RWPE2 (cell line): ENCODE measurements around the gene ADAMTS3.

Source experiments
- ATAC-seq: fragments of 200-7000 bp; cut with Tn5 transposase; 3 replicates; pipeline ENCODE4 v1.9.1; 2021; ENCODE audit warnings: low read depth
- DNase-seq: peaks from one replicate; pipeline ENCODE4 v3.0.0-alpha.2; 2020; ENCODE audit warnings: low spot score
- H3K27ac ChIP-seq: fragments of 450-650 bp; 2 replicates; pipeline ENCODE4 v1.5.1; 2017; ENCODE audit warnings: mild to moderate bottlenecking; ENCODE audit not compliant: poor library complexity, severe bottlenecking
- H3K27me3 ChIP-seq: fragments of 250-450 bp; sonication (Bioruptor Pico); 2 replicates; pipeline ENCODE4 v1.5.1; 2021; ENCODE audit warnings: mild to moderate bottlenecking, moderate library complexity; ENCODE audit not compliant: insufficient read depth, poor library complexity, severe bottlenecking
- H3K36me3 ChIP-seq: fragments of 250-450 bp; sonication (Bioruptor Pico); 2 replicates; pipeline ENCODE4 v1.5.1; 2020; ENCODE audit warnings: low read depth, mild to moderate bottlenecking, moderate library complexity
- H3K4me1 ChIP-seq: fragments of 250-450 bp; sonication (Bioruptor Pico); 2 replicates; pipeline ENCODE4 v1.5.1; 2021; ENCODE audit warnings: mild to moderate bottlenecking, moderate library complexity; ENCODE audit not compliant: insufficient read depth, poor library complexity, severe bottlenecking
- H3K4me3 ChIP-seq: fragments of 250-450 bp; sonication (Bioruptor Pico); 2 replicates; pipeline ENCODE4 v1.5.1; 2021; ENCODE audit warnings: mild to moderate bottlenecking, moderate library complexity; ENCODE audit not compliant: severe bottlenecking
- H3K9me3 ChIP-seq: fragments of 250-450 bp; sonication (Bioruptor Pico); 2 replicates; pipeline ENCODE4 v1.5.1; 2021; ENCODE audit warnings: mild to moderate bottlenecking, moderate library complexity; ENCODE audit not compliant: severe bottlenecking
- TF ChIP-seq, protein P1 (sequence below): fragments of 450-650 bp; IDR thresholded peaks from one replicate; pipeline ENCODE4 v1.5.1; 2017; ENCODE audit warnings: mild to moderate bottlenecking, moderate library complexity; ENCODE audit not compliant: poor library complexity, severe bottlenecking

The ADAMTS3 gene

GRCh38 chr4:72286910-72287309 is 282.1 kb downstream of the ADAMTS3 start:
- no peak for ATAC-seq
- H3K4me1 ChIP-seq, result no peaks in the 10 kb centered on the region
- H3K27me3 ChIP-seq, result no peaks in the 10 kb centered on the region
- H3K36me3 ChIP-seq, result no peaks in the 10 kb centered on the region
- H3K27ac ChIP-seq, result no peak overlapping the region
- DNase-seq, result no peak
- no peak overlapping the region for H3K4me3 ChIP-seq
- TF ChIP-seq, protein P1, sequence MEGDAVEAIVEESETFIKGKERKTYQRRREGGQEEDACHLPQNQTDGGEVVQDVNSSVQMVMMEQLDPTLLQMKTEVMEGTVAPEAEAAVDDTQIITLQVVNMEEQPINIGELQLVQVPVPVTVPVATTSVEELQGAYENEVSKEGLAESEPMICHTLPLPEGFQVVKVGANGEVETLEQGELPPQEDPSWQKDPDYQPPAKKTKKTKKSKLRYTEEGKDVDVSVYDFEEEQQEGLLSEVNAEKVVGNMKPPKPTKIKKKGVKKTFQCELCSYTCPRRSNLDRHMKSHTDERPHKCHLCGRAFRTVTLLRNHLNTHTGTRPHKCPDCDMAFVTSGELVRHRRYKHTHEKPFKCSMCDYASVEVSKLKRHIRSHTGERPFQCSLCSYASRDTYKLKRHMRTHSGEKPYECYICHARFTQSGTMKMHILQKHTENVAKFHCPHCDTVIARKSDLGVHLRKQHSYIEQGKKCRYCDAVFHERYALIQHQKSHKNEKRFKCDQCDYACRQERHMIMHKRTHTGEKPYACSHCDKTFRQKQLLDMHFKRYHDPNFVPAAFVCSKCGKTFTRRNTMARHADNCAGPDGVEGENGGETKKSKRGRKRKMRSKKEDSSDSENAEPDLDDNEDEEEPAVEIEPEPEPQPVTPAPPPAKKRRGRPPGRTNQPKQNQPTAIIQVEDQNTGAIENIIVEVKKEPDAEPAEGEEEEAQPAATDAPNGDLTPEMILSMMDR, result no peak
- no peaks in the 10 kb centered on the region for H3K9me3 ChIP-seq

DNA sequence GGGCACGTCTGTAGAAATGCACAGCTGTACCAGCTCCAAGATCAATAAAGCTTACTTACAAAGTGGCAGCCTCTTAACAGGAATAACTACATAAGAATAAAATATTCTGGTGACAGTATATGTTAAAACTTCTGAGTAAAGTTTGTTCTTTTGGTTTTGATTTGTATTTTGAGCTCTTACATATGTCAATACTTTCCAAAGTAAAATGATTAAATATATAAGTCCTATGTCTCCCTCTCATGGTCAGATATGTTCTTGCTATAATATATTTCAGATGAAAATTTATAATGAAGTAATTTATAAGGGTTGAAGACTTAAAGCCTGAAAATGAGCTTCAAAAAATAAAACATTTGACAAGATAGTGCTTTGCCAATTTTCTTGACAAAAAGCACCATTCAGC is 282.8 kb downstream of the ADAMTS3 start:
- DNase-seq, result no peak
- no peak overlapping the region for H3K4me3 ChIP-seq
- no peak for ATAC-seq
- no peaks in the 10 kb centered on the region for H3K27me3 ChIP-seq
- H3K36me3 ChIP-seq, result no peaks in the 10 kb centered on the region
- H3K4me1 ChIP-seq, result no peaks in the 10 kb centered on the region
- H3K9me3 ChIP-seq, result no peaks in the 10 kb centered on the region
- TF ChIP-seq, protein P1, result peak; percentile 62
- no peak overlapping the region for H3K27ac ChIP-seq

DNA sequence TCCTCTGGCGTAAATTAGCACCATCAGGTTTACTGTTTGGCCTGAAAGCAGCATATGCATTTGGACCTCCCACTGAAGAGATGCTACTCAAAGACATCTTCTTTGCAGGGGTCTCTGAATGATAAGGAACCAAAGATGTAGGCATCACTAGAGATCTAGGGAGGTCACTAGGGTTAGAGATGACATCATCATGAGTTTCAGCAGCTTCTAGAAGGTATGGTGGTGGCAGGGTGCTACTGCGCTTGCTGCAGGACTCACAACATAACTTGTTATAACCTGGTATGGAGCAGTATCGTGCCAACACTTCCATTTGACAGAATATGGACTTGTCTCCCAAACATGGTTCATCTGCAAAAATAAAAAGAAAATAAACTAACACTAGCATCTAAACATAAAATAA is 285.7 kb downstream of the ADAMTS3 start:
- no peaks in the 10 kb centered on the region for H3K9me3 ChIP-seq
- H3K4me1 ChIP-seq, result no peaks in the 10 kb centered on the region
- no peaks in the 10 kb centered on the region for H3K27me3 ChIP-seq
- DNase-seq, result no peak
- no peak for ATAC-seq
- no peaks in the 10 kb centered on the region for H3K36me3 ChIP-seq
- no peak overlapping the region for H3K27ac ChIP-seq
- TF ChIP-seq, protein P1, result no peak
- H3K4me3 ChIP-seq, result no peak overlapping the region

GRCh38 chr4:72280252-72280651 is 288.8 kb downstream of the ADAMTS3 start:
- Histone ChIP-seq H3K9me3 (no peaks in the 10 kb centered on the region), H3K4me3 (no peak overlapping the region), H3K36me3 (no peaks in the 10 kb centered on the region), H3K4me1 (no peaks in the 10 kb centered on the region), H3K27me3 (no peaks in the 10 kb centered on the region), H3K27ac (no peak overlapping the region)
- DNase-seq, result no peak
- no peak for ATAC-seq
- TF ChIP-seq, protein P1, result no peak

- DNase-seq, result no peak
- no peaks in the 10 kb centered on the region for H3K36me3 ChIP-seq
- H3K27ac ChIP-seq, result no peak overlapping the region
- H3K4me3 ChIP-seq, result no peak overlapping the region
- H3K27me3 ChIP-seq, result no peaks in the 10 kb centered on the region
- TF ChIP-seq, protein P1, result no peak
- no peaks in the 10 kb centered on the region for H3K9me3 ChIP-seq
- no peak for ATAC-seq
- no peaks in the 10 kb centered on the region for H3K4me1 ChIP-seq
Measured at GRCh38 chr4:72275381-72275780, 293.6 kb downstream of the ADAMTS3 start.
